Measurements from ENCODE around the gene CACNA1B.

DNA sequence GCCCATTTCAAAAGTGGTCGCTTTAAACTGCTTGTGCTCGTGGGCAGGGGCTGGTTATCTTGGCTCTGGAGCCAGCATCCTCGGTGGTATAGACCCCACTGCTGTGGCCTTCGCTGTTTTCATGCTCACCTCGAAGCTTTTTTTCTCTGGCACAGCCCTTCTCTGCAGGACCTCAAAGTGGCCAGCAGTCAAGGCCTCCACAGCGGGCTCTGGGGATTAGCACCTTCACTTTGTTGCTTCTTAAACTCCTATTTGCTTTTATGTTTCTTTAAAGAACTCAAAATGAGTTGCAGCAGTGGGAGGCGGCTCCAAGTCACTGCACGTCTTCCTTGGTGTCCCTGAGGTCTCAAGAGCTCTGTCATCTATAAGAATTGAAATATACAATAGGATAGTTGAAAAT lies 165.1 kb downstream of the CACNA1B start:
- TF ChIP-seq, protein P1, sequence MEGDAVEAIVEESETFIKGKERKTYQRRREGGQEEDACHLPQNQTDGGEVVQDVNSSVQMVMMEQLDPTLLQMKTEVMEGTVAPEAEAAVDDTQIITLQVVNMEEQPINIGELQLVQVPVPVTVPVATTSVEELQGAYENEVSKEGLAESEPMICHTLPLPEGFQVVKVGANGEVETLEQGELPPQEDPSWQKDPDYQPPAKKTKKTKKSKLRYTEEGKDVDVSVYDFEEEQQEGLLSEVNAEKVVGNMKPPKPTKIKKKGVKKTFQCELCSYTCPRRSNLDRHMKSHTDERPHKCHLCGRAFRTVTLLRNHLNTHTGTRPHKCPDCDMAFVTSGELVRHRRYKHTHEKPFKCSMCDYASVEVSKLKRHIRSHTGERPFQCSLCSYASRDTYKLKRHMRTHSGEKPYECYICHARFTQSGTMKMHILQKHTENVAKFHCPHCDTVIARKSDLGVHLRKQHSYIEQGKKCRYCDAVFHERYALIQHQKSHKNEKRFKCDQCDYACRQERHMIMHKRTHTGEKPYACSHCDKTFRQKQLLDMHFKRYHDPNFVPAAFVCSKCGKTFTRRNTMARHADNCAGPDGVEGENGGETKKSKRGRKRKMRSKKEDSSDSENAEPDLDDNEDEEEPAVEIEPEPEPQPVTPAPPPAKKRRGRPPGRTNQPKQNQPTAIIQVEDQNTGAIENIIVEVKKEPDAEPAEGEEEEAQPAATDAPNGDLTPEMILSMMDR (IDR thresholded peaks at IDR 0.05; ENCODE audit: low read length) = no peak
- TF ChIP-seq EZH2 (optimal IDR thresholded peaks at IDR 0.05; ENCODE audit: low read depth, low read length) = no peak
- no peak for TF ChIP-seq EZH2phosphoT487 (IDR thresholded peaks at IDR 0.05; ENCODE audit: low read length)
